Upper lobe of left lung (tissue), 6 donors: Measurements from ENCODE around the gene DENND5A. TPM values are rescaled to one million over a fixed set of nuclear protein-coding genes. Genes with fewer than 3 reads are reported as not detected.
"Not testable (repeated sequence)": the region's sequence is repeated elsewhere in the genome, so short reads cannot be mapped to it uniquely, and the experiment has no call there.

Experiments used
- ATAC-seq, 2 donors: fragments of 200-7000 bp; cut with Tn5 transposase; one replicate each; pipeline ENCODE4 v1.9.1; 2022; ENCODE audit warnings: mild to moderate bottlenecking in 2 of 2, moderate library complexity in 2 of 2; ENCODE audit not compliant: low FRiP score in 2 of 2
- DNase-seq, 2 donors: peaks; one replicate each; pipeline ENCODE4 v3.0.0-alpha.2; 2019 to 2020
- H3K27ac ChIP-seq, 4 donors: fragments of 200-600 bp; sonication (generic); one replicate each; pipeline ENCODE4 v1.5.1; 2016 to 2019
- H3K27me3 ChIP-seq, 4 donors: fragments of 200-600 bp; sonication (generic); one replicate each; pipeline ENCODE4 v1.5.1; 2017 to 2019
- H3K36me3 ChIP-seq, 4 donors: fragments of 200-600 bp; sonication (generic); one replicate each; pipeline ENCODE4 v1.5.1; 2016 to 2019
- H3K4me1 ChIP-seq, 4 donors: fragments of 200-600 bp; sonication (generic); one replicate each; pipeline ENCODE4 v1.5.1; 2018 to 2019
- H3K4me3 ChIP-seq, 4 donors: fragments of 200-600 bp; sonication (generic); one replicate each; pipeline ENCODE4 v1.5.1; 2017 to 2019; ENCODE audit warnings: mild to moderate bottlenecking in 2 of 4, moderate library complexity in 1 of 4
- H3K9me3 ChIP-seq, 4 donors: fragments of 200-600 bp; sonication (generic); one replicate each; pipeline ENCODE4 v1.5.1; 2018 to 2019
- EP300 ChIP-seq, 4 donors: sonication (generic); formaldehyde crosslinking; IDR thresholded peaks; one replicate each; pipeline ENCODE4 v1.5.1; 2017; ENCODE audit warnings: antibody characterized with exemption in 4 of 4, control low read depth in 2 of 4
- POLR2A ChIP-seq, 4 donors: fragments of 450-650 bp; IDR thresholded peaks; one replicate each; pipeline ENCODE4 v1.5.1; 2016 to 2017; ENCODE audit warnings: antibody characterized with exemption in 4 of 4, mild to moderate bottlenecking in 2 of 4
- POLR2AphosphoS5 ChIP-seq, 2 donors: sonication (generic); formaldehyde crosslinking; IDR thresholded peaks; one replicate each; pipeline ENCODE4 v1.5.1; 2017; ENCODE audit warnings: antibody characterized with exemption in 2 of 2
- WGBS, 2 donors: methylation state at CpG; one replicate each; pipeline ENCODE4 v1.1.5; 2017 to 2018; 5-methylcytosine and 5-hydroxymethylcytosine counted together
- total RNA-seq, 6 donors: library from RNA; depleted of rRNA in 4 of 6; stranded (reverse); fragments of >200 nt in 4 of 6; gene quantifications; one replicate each; pipeline versions ENCODE4 v1.1.0 to v1.2.1, GENCODE V29; 2016 to 2021
- TF ChIP-seq, protein P1 (sequence below), 6 experiments: fragments of 450-650 bp in 4 of 6; fragments of 200-600 bp in 2 of 6; sonication (generic) in 2 of 6; IDR thresholded peaks; one replicate each; pipeline ENCODE4 v1.5.1; 2016 to 2019; ENCODE audit warnings: antibody characterized with exemption in 6 of 6
- donor health status: DM: no; HTN: no; CAD: no; lungs with moderate emphysema.
- donor health status: DM: no; HTN: yes; CAD: no; lungs with severe emphysema.

DENND5A gene
- total RNA-seq, 6 donors from 2014 or later, result 84.4 to 159 (median 98.8) TPM

DNA sequence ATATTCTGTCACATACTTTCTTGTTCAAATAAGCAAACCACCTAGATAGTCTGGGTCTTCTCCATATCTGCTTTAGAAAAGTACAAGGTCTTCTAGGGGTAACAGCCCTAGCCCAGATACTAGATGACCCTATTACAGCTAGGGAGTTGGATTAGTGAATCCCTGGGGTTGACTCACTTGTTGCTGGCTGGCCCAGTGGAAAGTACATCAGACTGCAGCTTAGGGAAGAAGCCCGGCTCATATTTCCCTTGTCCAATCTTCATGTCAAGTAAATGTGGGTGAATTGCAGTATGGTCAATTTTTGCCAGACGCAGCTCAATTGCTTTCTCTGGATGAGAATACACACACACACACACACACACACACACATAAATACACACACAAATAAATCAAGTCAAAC lies 94.7 kb downstream of the DENND5A start:
- Histone ChIP-seq H3K27me3 (no peaks in the 10 kb centered on the region), H3K36me3 (peaks cover 0 to 57% (median 11%) of the 10 kb centered on the region in 4 donors), H3K9me3 (no peaks in the 10 kb centered on the region), H3K4me3 (no peak overlapping the region), H3K4me1 (no peaks in the 10 kb centered on the region), H3K27ac (no peak overlapping the region)
- WGBS, 2 donors, result 80 to 93% methylated on average over 2 of the region's 2 CpGs
- TF ChIP-seq POLR2AphosphoS5 (IDR thresholded peaks at IDR 0.05) (no peak), EP300 (IDR thresholded peaks at IDR 0.05) (no peak), POLR2A (IDR thresholded peaks at IDR 0.05) (no peak)
- ATAC-seq (peak in 1 of 2 donors; percentile 48), DNase-seq (no peak)

DNA sequence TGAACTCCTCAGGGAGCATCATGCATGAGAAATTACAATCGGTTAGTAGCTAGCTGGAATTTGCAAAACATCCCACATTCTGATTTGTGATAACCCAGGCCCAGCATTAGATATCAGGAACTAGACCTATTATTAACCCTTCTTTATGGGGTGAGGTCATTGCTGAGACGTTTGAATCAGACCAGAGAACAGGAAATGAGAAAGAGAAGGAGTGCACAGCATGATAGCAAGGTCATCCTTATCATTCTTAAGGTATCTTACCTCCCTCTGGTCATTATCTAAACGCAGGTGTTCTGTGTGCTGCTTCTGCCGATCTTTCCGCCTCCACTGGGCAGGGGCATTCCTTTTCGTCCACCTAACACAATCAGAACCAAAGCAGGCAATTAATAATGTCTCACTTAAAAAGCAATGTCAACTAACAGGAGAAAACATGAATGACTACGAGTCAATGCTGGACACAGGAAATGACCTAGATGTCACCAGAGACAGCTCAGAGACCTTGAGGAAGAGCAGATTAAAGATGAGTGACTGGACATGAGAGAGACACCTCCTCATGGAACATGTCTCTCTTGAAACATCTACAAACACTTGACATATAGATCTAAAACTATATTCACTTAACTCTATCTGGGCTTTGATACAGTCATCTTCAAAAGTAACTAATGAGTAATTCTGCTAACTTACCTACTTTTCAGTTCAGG lies 95.4 kb downstream of the DENND5A start:
- no peak overlapping the region for H3K4me3 ChIP-seq
- H3K36me3 ChIP-seq, result peaks cover 0 to 60% (median 12%) of the 10 kb centered on the region in 4 donors
- ATAC-seq (no peak), DNase-seq (no peak)
- TF ChIP-seq POLR2AphosphoS5 (IDR thresholded peaks at IDR 0.05), result no peak
- TF ChIP-seq, protein P1, sequence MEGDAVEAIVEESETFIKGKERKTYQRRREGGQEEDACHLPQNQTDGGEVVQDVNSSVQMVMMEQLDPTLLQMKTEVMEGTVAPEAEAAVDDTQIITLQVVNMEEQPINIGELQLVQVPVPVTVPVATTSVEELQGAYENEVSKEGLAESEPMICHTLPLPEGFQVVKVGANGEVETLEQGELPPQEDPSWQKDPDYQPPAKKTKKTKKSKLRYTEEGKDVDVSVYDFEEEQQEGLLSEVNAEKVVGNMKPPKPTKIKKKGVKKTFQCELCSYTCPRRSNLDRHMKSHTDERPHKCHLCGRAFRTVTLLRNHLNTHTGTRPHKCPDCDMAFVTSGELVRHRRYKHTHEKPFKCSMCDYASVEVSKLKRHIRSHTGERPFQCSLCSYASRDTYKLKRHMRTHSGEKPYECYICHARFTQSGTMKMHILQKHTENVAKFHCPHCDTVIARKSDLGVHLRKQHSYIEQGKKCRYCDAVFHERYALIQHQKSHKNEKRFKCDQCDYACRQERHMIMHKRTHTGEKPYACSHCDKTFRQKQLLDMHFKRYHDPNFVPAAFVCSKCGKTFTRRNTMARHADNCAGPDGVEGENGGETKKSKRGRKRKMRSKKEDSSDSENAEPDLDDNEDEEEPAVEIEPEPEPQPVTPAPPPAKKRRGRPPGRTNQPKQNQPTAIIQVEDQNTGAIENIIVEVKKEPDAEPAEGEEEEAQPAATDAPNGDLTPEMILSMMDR (IDR thresholded peaks at IDR 0.05), result no peak
- no peak for TF ChIP-seq EP300 (IDR thresholded peaks at IDR 0.05)
- TF ChIP-seq POLR2A (IDR thresholded peaks at IDR 0.05), result no peak
- H3K4me1 ChIP-seq, result no peaks in the 10 kb centered on the region
- no peak overlapping the region for H3K27ac ChIP-seq
- H3K9me3 ChIP-seq, result no peaks in the 10 kb centered on the region
- no peaks in the 10 kb centered on the region for H3K27me3 ChIP-seq
- WGBS, 2 donors, result 64 to 66% methylated on average over 7 of the region's 7 CpGs

DNA sequence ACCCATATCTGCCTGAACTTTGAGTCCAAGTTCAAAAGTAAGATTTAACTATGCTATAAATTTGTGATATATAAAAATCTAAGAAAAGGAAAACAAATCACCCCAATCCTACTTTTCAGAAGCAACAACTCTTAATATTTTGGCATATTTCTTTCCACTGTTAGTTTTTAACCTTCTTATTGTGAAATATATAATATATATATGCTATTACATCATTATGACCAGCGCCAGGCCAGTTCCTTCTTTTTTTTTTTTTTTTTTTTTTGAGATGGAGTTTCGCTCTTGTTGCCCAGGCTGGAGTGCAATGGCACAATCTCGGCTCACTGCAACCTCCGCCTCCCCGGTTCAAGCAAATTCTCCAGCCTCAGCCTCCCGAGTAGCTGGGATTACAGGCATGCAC lies 103.2 kb downstream of the DENND5A start:
- 73 to 78% methylated on average over 6 of the region's 6 CpGs for WGBS, 2 donors
- DNase-seq, H3K4me1 ChIP-seq, ATAC-seq, H3K4me3 ChIP-seq, H3K27ac ChIP-seq, H3K27me3 ChIP-seq, H3K9me3 ChIP-seq: not testable (repeated sequence)
- H3K36me3 ChIP-seq, result peaks cover 0 to 57% (median 12%) of the 10 kb centered on the region in 4 donors

DNA sequence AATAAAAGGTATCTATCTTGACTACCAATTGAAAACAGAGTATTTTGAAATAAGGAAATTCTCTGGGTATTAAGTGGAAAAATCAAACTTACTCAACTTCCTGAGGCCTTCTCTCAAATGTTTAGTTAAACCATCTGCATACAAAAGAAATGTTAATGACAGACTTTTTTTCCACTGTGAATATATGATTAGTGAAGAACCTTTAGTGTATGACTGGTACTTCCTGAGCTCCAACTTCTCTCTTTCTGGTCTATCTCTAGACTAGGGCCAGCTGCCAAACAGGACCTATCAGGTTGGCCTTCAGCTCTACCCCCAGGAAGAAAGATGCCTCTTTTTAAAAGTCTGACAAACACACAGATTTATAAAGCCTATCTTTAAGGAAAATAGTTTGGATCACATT lies 105.0 kb downstream of the DENND5A start:
- DNase-seq (no peak), ATAC-seq (no peak)
- H3K36me3 ChIP-seq, result peaks cover 0 to 52% (median 8%) of the 10 kb centered on the region in 4 donors
- TF ChIP-seq, protein P1 (IDR thresholded peaks at IDR 0.05), result no peak
- no peak for TF ChIP-seq POLR2AphosphoS5 (IDR thresholded peaks at IDR 0.05)
- TF ChIP-seq POLR2A (IDR thresholded peaks at IDR 0.05), result no peak
- no peak for TF ChIP-seq EP300 (IDR thresholded peaks at IDR 0.05)
- H3K27me3 ChIP-seq, result no peaks in the 10 kb centered on the region
- H3K4me3 ChIP-seq, result no peak overlapping the region
- H3K4me1 ChIP-seq, result peaks cover 0 to 5% (median 2%) of the 10 kb centered on the region in 4 donors
- H3K9me3 ChIP-seq, result no peaks in the 10 kb centered on the region
- no peak overlapping the region for H3K27ac ChIP-seq

DNA sequence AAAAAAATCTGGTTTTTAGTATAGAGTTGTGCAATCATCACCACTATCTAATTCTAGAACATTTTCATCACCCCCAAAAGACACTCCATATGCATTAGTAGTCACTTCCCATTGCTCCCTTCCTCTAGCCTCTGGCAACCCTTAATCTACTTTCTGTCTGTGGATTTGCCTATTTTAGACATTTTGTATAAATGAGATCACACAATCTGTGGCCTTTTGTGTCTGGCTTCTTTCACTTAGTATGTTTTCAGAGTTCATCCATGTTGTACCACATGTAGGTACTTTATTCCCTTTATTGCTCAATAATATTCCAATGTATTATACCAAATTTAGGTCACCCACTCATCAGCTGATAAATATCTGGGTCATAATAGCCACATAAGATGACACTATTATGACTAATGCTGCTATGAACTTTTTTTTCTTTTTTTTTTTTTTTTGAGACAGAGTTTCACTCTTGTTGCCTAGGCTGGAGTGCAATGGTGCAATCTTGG lies 106.2 kb downstream of the DENND5A start:
- TF ChIP-seq POLR2AphosphoS5 (IDR thresholded peaks at IDR 0.05) (no peak), POLR2A (IDR thresholded peaks at IDR 0.05) (no peak), EP300 (IDR thresholded peaks at IDR 0.05) (no peak)
- TF ChIP-seq, protein P1 (IDR thresholded peaks at IDR 0.05), result no peak
- Histone ChIP-seq H3K9me3 (no peaks in the 10 kb centered on the region), H3K36me3 (peaks cover 0 to 46% (median 8%) of the 10 kb centered on the region in 4 donors), H3K4me1 (peaks cover 0 to 5% (median 2%) of the 10 kb centered on the region in 4 donors), H3K27me3 (no peaks in the 10 kb centered on the region), H3K4me3 (no peak overlapping the region), H3K27ac (peak overlapping the region in 1 of 4 donors; percentile 6)
- ATAC-seq, result peak in 1 of 2 donors; percentile 69
- DNase-seq, result no peak

DNA sequence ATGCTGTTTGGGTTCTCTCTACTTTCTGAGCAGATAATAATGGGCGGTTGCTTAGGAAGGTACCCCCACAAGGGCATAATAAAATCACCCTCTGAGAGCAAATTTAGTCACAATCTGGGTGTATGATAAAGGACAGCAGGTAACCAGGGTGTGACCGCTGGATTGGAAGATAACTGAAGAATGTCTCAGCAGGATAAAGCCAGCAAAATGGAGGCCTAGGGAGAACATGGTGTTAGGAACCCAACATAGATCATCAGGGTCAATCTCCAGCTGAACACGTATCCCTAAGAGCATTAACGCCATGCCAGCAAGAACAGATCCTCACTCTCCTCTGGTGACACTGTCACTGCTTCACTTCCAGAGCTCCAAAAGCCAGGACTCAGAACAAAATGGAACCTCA lies 109.2 kb downstream of the DENND5A start:
- DNase-seq, result no peak
- H3K27me3 ChIP-seq, result no peaks in the 10 kb centered on the region
- 97% methylated on average over 4 of the region's 4 CpGs for WGBS, 2 donors
- no peaks in the 10 kb centered on the region for H3K9me3 ChIP-seq
- no peak for ATAC-seq
- TF ChIP-seq, protein P1 (IDR thresholded peaks at IDR 0.05), result no peak
- TF ChIP-seq POLR2AphosphoS5 (IDR thresholded peaks at IDR 0.05), result no peak
- no peak for TF ChIP-seq EP300 (IDR thresholded peaks at IDR 0.05)
- H3K4me1 ChIP-seq, result no peaks in the 10 kb centered on the region
- H3K36me3 ChIP-seq, result peaks cover 5 to 52% (median 14%) of the 10 kb centered on the region in 4 donors
- H3K4me3 ChIP-seq, result no peak overlapping the region
- H3K27ac ChIP-seq, result no peak overlapping the region
